ENCODE results near the gene VGLL4. TPM values are rescaled to one million over a fixed set of nuclear protein-coding genes. Genes with fewer than 3 reads are reported as not detected.
A peak's percentile ranks its signal among the peaks of the same experiment; 100 is the strongest.
"Not testable (repeated sequence)": the region's sequence is repeated elsewhere in the genome, so short reads cannot be mapped to it uniquely, and the experiment has no call there.

Gene VGLL4
- total RNA-seq, 1 donor from 2014 or later, result 99.4 TPM

- no peaks in the 10 kb centered on the region for H3K9me3 ChIP-seq
- peak overlapping the region; percentile 88 for H3K27ac ChIP-seq
- no peaks in the 10 kb centered on the region for H3K36me3 ChIP-seq
- H3K27me3 ChIP-seq, result no peaks in the 10 kb centered on the region
- intact Hi-C loops (cut with DNase I), result no loop called here
- H3K4me3 ChIP-seq, result no peak overlapping the region
- TF ChIP-seq CTCF (IDR thresholded peaks at IDR 0.05) (no peak), POLR2A (IDR thresholded peaks at IDR 0.05) (no peak), POLR2AphosphoS5 (IDR thresholded peaks at IDR 0.05; ENCODE audit: insufficient read depth in 1 of 2, low read depth in 1 of 2) (no peak)
- DNase-seq (ENCODE audit: extremely low spot score in 2 of 2), result no peak
- peaks cover 81% of the 10 kb centered on the region for H3K4me1 ChIP-seq
Observed at GRCh38 chr3:11602239-11602840, 41.4 kb downstream of the VGLL4 start.

GRCh38 chr3:11601446-11602238, 42.1 kb downstream of the VGLL4 start:
- peak overlapping the region; percentile 88 for H3K27ac ChIP-seq
- H3K27me3 ChIP-seq, result no peaks in the 10 kb centered on the region
- H3K4me1 ChIP-seq, result peaks cover 74% of the 10 kb centered on the region
- peak in 1 of 2 donors; percentile 86 for DNase-seq (ENCODE audit: extremely low spot score in 2 of 2)
- H3K4me3 ChIP-seq, result no peak overlapping the region
- intact Hi-C loops (cut with DNase I), result no loop called here
- TF ChIP-seq POLR2AphosphoS5 (IDR thresholded peaks at IDR 0.05; ENCODE audit: insufficient read depth in 1 of 2, low read depth in 1 of 2), result no peak
- no peak for TF ChIP-seq POLR2A (IDR thresholded peaks at IDR 0.05)
- no peak for TF ChIP-seq CTCF (IDR thresholded peaks at IDR 0.05)
- H3K36me3 ChIP-seq, result no peaks in the 10 kb centered on the region
- H3K9me3 ChIP-seq, result no peaks in the 10 kb centered on the region

- H3K9me3 ChIP-seq, result no peaks in the 10 kb centered on the region
- no peaks in the 10 kb centered on the region for H3K36me3 ChIP-seq
- H3K27ac ChIP-seq, result peak overlapping the region; percentile 88
- no peaks in the 10 kb centered on the region for H3K27me3 ChIP-seq
- DNase-seq (ENCODE audit: extremely low spot score in 2 of 2), result peak in 1 of 2 donors; percentile 96
- peaks cover 65% of the 10 kb centered on the region for H3K4me1 ChIP-seq
- intact Hi-C loops (cut with DNase I), result no loop called here
- TF ChIP-seq POLR2AphosphoS5 (IDR thresholded peaks at IDR 0.05; ENCODE audit: insufficient read depth in 1 of 2, low read depth in 1 of 2) (peak; percentile 83 to 93), POLR2A (IDR thresholded peaks at IDR 0.05) (no peak)
- no peak overlapping the region for H3K4me3 ChIP-seq
Observed at GRCh38 chr3:11600501-11601282, 43.0 kb downstream of the VGLL4 start.

- H3K4me1 ChIP-seq, result peaks cover 54% of the 10 kb centered on the region
- intact Hi-C loops (cut with DNase I), result no loop called here
- TF ChIP-seq POLR2AphosphoS5 (IDR thresholded peaks at IDR 0.05; ENCODE audit: insufficient read depth in 1 of 2, low read depth in 1 of 2), result no peak
Observed at GRCh38 chr3:11596387-11596786, 47.3 kb downstream of the VGLL4 start.

GRCh38 chr3:11595024-11595423, 48.7 kb downstream of the VGLL4 start:
- H3K9me3 ChIP-seq; H3K36me3 ChIP-seq; DNase-seq (ENCODE audit: extremely low spot score in 2 of 2); intact Hi-C loops (cut with DNase I); H3K4me3 ChIP-seq; H3K27me3 ChIP-seq; H3K27ac ChIP-seq: not testable (repeated sequence)
- peaks cover 54% of the 10 kb centered on the region for H3K4me1 ChIP-seq

More at GRCh38 chr3:11596387-11596786, 47.3 kb downstream of the VGLL4 start:
- no peaks in the 10 kb centered on the region for H3K9me3 ChIP-seq
- no peak overlapping the region for H3K4me3 ChIP-seq
- H3K27me3 ChIP-seq, result no peaks in the 10 kb centered on the region
- no peak overlapping the region for H3K27ac ChIP-seq
- no peaks in the 10 kb centered on the region for H3K36me3 ChIP-seq
- DNase-seq (ENCODE audit: extremely low spot score in 2 of 2), result peak; percentile 19 to 40

- no peaks in the 10 kb centered on the region for H3K9me3 ChIP-seq
- H3K4me1 ChIP-seq, result peaks cover 57% of the 10 kb centered on the region
- intact Hi-C loops (cut with DNase I), result no loop called here
- TF ChIP-seq POLR2A (IDR thresholded peaks at IDR 0.05) (no peak), CTCF (IDR thresholded peaks at IDR 0.05) (no peak), POLR2AphosphoS5 (IDR thresholded peaks at IDR 0.05; ENCODE audit: insufficient read depth in 1 of 2, low read depth in 1 of 2) (no peak)
- no peaks in the 10 kb centered on the region for H3K27me3 ChIP-seq
- no peak overlapping the region for H3K4me3 ChIP-seq
- H3K36me3 ChIP-seq, result no peaks in the 10 kb centered on the region
- peak overlapping the region; percentile 88 for H3K27ac ChIP-seq
- peak in 1 of 2 donors; percentile 22 for DNase-seq (ENCODE audit: extremely low spot score in 2 of 2)
Observed at GRCh38 chr3:11593318-11594034, 50.2 kb downstream of the VGLL4 start.
